Smooth muscle cell (in vitro differentiated cells): ENCODE measurements around the gene ZBTB17. TPM values are rescaled to one million over a fixed set of nuclear protein-coding genes. Genes with fewer than 3 reads are reported as not detected.

Source experiments
- DNase-seq: peaks from one replicate; lab custom pipeline; 2025; ENCODE audit not compliant: unreplicated experiment; lab: John Stamatoyannopoulos, UW
- H2AFZ ChIP-seq: fragments of 200-600 bp; sonication (generic); 2 replicates; pipeline ENCODE4 v1.6.0; 2016; ENCODE audit warnings: antibody characterized with exemption, low read depth, mild to moderate bottlenecking
- H3F3A ChIP-seq: fragments of 200-600 bp; sonication (generic); 2 replicates; pipeline ENCODE4 v1.6.0; 2017; ENCODE audit warnings: antibody characterized with exemption, low read depth
- H3K27ac ChIP-seq: fragments of 200-600 bp; sonication (generic); 2 replicates; pipeline ENCODE4 v1.5.1; 2016; ENCODE audit warnings: low read depth, mild to moderate bottlenecking
- H3K27me3 ChIP-seq: fragments of 200-600 bp; sonication (generic); 2 replicates; pipeline ENCODE4 v1.6.1; 2016; ENCODE audit warnings: low read depth, mild to moderate bottlenecking
- H3K36me3 ChIP-seq: fragments of 200-600 bp; sonication (generic); 2 replicates; pipeline ENCODE4 v1.5.1; 2016; ENCODE audit warnings: low read depth
- H3K4me1 ChIP-seq: fragments of 200-600 bp; sonication (generic); 2 replicates; pipeline ENCODE4 v1.5.1; 2016; ENCODE audit warnings: low read depth
- H3K4me2 ChIP-seq: fragments of 200-600 bp; sonication (generic); 2 replicates; pipeline ENCODE4 v1.6.0; 2016; ENCODE audit warnings: mild to moderate bottlenecking
- H3K4me3 ChIP-seq: fragments of 200-600 bp; sonication (generic); 2 replicates; pipeline ENCODE4 v1.5.1; 2016; ENCODE audit warnings: mild to moderate bottlenecking
- H3K79me2 ChIP-seq: fragments of 200-600 bp; sonication (generic); 2 replicates; pipeline ENCODE4 v1.6.0; 2016; ENCODE audit warnings: low read depth, mild to moderate bottlenecking
- H3K9ac ChIP-seq: fragments of 200-600 bp; sonication (generic); 2 replicates; pipeline ENCODE4 v1.6.0; 2016; ENCODE audit warnings: low read depth
- H3K9me3 ChIP-seq: fragments of 200-600 bp; sonication (generic); replicated peaks from 2 replicates; pipeline ENCODE4 v1.5.1; 2016; ENCODE audit warnings: low read depth
- H4K20me1 ChIP-seq: fragments of 200-600 bp; sonication (generic); 2 replicates; pipeline ENCODE4 v1.6.0; 2016; ENCODE audit warnings: low read depth
- WGBS: methylation state at CpG from one replicate; pipeline ENCODE4 v1.1.7; 2016; ENCODE audit warnings: low lambda C conversion rate; 5-methylcytosine and 5-hydroxymethylcytosine counted together
- polyA plus RNA-seq: library from polyadenylated mRNA; unstranded; fragments of >200 nt; fragmentation: Nextera tagmentation; extraction: Ambion mirVana; gene quantifications from 2 replicates; pipeline ENCODE4 v1.2.1, GENCODE V29; 2016
- total RNA-seq: library from RNA; depleted of rRNA; stranded (reverse); fragments of >200 nt; gene quantifications from 2 replicates; pipeline ENCODE4 v1.2.3, GENCODE V29; 2014
- TF ChIP-seq, protein P1 (sequence below): fragments of 200-600 bp; sonication (generic); IDR thresholded peaks from 2 replicates; pipeline ENCODE4 v1.5.1; 2017; ENCODE audit warnings: borderline replicate concordance, mild to moderate bottlenecking, antibody characterized with exemption; ENCODE audit not compliant: insufficient read depth, poor library complexity, severe bottlenecking

ZBTB17 gene
- total and polyA plus RNA-seq, 2 experiments from 2014 or later, result 29.4 to 42.5 TPM

DNA sequence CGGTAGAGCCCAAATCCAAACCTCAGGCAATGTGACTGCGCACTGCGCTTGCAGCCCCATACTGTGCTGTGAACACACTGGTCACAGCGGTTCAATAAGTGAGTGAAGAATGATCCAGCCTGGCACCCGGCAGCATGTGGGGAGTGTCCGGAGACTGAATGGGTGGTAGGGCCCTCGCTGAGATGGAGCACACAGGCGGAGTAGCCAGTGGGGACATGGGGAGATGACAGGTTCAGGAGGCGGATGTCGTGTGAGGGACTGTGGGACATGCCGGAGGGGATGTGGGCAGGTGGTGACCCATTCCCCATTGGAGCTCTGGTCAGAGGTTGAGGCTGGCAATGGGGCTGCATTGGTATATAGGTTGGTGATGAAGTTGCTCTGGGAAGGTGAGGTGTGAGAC is 33.8 kb upstream of the ZBTB17 start:
- no peaks in the 10 kb centered on the region for H4K20me1 ChIP-seq
- TF ChIP-seq, protein P1, sequence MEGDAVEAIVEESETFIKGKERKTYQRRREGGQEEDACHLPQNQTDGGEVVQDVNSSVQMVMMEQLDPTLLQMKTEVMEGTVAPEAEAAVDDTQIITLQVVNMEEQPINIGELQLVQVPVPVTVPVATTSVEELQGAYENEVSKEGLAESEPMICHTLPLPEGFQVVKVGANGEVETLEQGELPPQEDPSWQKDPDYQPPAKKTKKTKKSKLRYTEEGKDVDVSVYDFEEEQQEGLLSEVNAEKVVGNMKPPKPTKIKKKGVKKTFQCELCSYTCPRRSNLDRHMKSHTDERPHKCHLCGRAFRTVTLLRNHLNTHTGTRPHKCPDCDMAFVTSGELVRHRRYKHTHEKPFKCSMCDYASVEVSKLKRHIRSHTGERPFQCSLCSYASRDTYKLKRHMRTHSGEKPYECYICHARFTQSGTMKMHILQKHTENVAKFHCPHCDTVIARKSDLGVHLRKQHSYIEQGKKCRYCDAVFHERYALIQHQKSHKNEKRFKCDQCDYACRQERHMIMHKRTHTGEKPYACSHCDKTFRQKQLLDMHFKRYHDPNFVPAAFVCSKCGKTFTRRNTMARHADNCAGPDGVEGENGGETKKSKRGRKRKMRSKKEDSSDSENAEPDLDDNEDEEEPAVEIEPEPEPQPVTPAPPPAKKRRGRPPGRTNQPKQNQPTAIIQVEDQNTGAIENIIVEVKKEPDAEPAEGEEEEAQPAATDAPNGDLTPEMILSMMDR, result no peak
- H3K27me3 ChIP-seq, result no peaks in the 10 kb centered on the region
- H3K9me3 ChIP-seq, result no peaks in the 10 kb centered on the region
- no peaks in the 10 kb centered on the region for H3K36me3 ChIP-seq
- H3K4me3 ChIP-seq, result no peak overlapping the region
- no peak overlapping the region for H3K9ac ChIP-seq
- no peaks in the 10 kb centered on the region for H3F3A ChIP-seq
- WGBS, result 95% methylated on average over 11 of the region's 11 CpGs
- H3K27ac ChIP-seq, result no peak overlapping the region
- H3K79me2 ChIP-seq, result no peaks in the 10 kb centered on the region
- no peaks in the 10 kb centered on the region for H3K4me1 ChIP-seq
- no peak overlapping the region for H2AFZ ChIP-seq
- H3K4me2 ChIP-seq, result no peak overlapping the region
- no peak for DNase-seq

DNA sequence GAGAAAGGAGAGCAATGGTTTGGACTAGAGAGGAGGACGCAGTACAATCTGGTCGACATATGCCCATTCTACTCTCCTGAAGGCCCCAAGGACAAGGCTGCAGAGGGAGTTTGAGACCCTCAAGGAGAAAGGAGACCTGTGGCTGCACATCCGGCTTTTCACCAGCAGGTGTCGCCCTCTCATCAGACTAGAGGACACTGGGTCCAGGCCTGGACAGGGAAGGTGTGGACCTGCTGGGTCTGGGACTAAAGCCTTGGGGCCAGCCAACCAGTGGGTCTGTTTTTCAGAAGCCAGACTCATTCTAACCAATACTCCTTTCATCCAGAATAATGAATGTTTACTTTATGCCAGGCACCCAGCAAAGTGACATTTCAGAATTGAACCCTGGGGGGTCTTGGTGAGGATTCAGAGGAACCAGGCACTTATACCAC is 33.1 kb upstream of the ZBTB17 start:
- H3K9ac ChIP-seq, result no peak overlapping the region
- H3K4me2 ChIP-seq, result no peak overlapping the region
- H3K4me3 ChIP-seq, result no peak overlapping the region
- H3K9me3 ChIP-seq, result no peaks in the 10 kb centered on the region
- WGBS, result 3% methylated on average over 4 of the region's 4 CpGs
- peak; percentile 54 for DNase-seq
- no peak overlapping the region for H2AFZ ChIP-seq
- no peaks in the 10 kb centered on the region for H3K36me3 ChIP-seq
- no peaks in the 10 kb centered on the region for H4K20me1 ChIP-seq
- no peaks in the 10 kb centered on the region for H3K27me3 ChIP-seq
- no peak overlapping the region for H3K27ac ChIP-seq
- TF ChIP-seq, protein P1, result peak; percentile 96
- H3K4me1 ChIP-seq, result no peaks in the 10 kb centered on the region
- no peaks in the 10 kb centered on the region for H3K79me2 ChIP-seq
- no peaks in the 10 kb centered on the region for H3F3A ChIP-seq

DNA sequence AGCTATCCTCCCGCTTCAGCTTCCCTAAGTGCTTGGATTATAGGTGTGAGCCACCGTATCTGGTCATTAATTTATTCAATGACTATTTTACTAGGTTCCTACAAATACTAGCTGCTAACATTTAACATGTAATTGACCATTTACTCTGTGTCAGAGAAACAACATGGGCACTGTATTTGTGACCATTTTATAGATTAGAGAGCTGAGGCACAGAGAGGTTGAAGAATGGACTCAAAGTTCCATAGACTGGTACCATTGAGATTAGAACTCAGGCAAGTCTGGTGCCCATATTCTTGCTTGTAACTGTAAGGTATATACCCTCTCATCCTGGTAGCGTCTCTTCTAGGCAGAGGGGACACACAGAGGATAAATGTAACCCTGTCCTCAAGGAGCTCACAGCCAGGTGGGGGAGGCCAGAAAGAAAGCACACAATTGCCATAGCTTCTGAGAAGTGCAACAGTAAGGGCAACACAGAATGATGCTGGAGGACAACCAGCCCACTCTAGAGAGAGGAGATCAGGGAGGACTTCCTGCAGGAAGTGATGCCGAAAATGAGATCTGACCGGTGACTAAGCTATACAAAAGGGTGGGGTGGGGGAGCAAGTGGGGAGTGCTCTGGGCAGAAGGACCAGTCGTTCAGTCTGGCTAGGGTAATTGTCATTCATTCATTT is 31.9 kb upstream of the ZBTB17 start:
- no peak overlapping the region for H3K4me2 ChIP-seq
- H2AFZ ChIP-seq, result no peak overlapping the region
- 86% methylated on average over 6 of the region's 6 CpGs for WGBS
- no peak overlapping the region for H3K27ac ChIP-seq
- H3K9ac ChIP-seq, result no peak overlapping the region
- TF ChIP-seq, protein P1, result no peak
- no peaks in the 10 kb centered on the region for H3K9me3 ChIP-seq
- no peaks in the 10 kb centered on the region for H3K27me3 ChIP-seq
- no peaks in the 10 kb centered on the region for H3F3A ChIP-seq
- DNase-seq, result no peak
- H3K4me1 ChIP-seq, result no peaks in the 10 kb centered on the region
- H3K36me3 ChIP-seq, result no peaks in the 10 kb centered on the region
- no peak overlapping the region for H3K4me3 ChIP-seq
- H3K79me2 ChIP-seq, result no peaks in the 10 kb centered on the region
- H4K20me1 ChIP-seq, result no peaks in the 10 kb centered on the region
